VCaP (cell line): ENCODE results near the gene UST.
A peak's percentile ranks its signal among the peaks of the same experiment; 100 is the strongest.

Experiments
- H3K27ac ChIP-seq: fragments of 450-650 bp; 2 replicates; pipeline ENCODE4 v1.5.1; 2017
- CTCF ChIP-seq: fragments of 450-650 bp; conservative IDR thresholded peaks from 2 replicates; pipeline ENCODE4 v1.5.1; 2017; ENCODE audit warnings: mild to moderate bottlenecking, moderate library complexity

UST gene

GRCh38 chr6:148704400-148705246, 42.2 kb upstream of the UST start:
- no peak for TF ChIP-seq CTCF
- no peak overlapping the region for H3K27ac ChIP-seq

GRCh38 chr6:148708707-148709106, 38.1 kb upstream of the UST start:
- H3K27ac ChIP-seq, result no peak overlapping the region; the same call in 1 of the 2 replicates
- no peak for TF ChIP-seq CTCF

GRCh38 chr6:148709577-148709976, 37.3 kb upstream of the UST start:
- no peak for TF ChIP-seq CTCF
- peak overlapping the region; percentile 22; the same call in 1 of the 2 replicates for H3K27ac ChIP-seq

- no peak overlapping the region for H3K27ac ChIP-seq
- TF ChIP-seq CTCF, result no peak
These were observed 34.8 kb upstream of the UST start for GRCh38 chr6:148711833-148712654.

- no peak for TF ChIP-seq CTCF
These were observed 33.6 kb upstream of the UST start for GRCh38 chr6:148713033-148713738.

GRCh38 chr6:148713921-148714320, 32.9 kb upstream of the UST start:
- no peak overlapping the region for H3K27ac ChIP-seq
- TF ChIP-seq CTCF, result no peak

More at GRCh38 chr6:148713033-148713738, 33.6 kb upstream of the UST start:
- no peak overlapping the region for H3K27ac ChIP-seq

- H3K27ac ChIP-seq, result no peak overlapping the region
- TF ChIP-seq CTCF, result no peak
These were observed 30.0 kb upstream of the UST start for GRCh38 chr6:148716811-148717210.
